Measurements from ENCODE around the gene RADIL. TPM values are rescaled to one million over a fixed set of nuclear protein-coding genes. Genes with fewer than 3 reads are reported as not detected.

RADIL gene
- total RNA-seq, 1 experiment from 2014 or later, result 5.6 TPM

GRCh38 chr7:4800926-4801838, 82.3 kb downstream of the RADIL start:
- Histone ChIP-seq H2AFZ (ENCODE audit: low read length) (no peak overlapping the region), H3K4me3 (ENCODE audit: low read length) (no peak overlapping the region), H4K20me1 (ENCODE audit: low read length) (no peaks in the 10 kb centered on the region), H3K4me2 (ENCODE audit: low read length) (no peak overlapping the region), H3K9me3 (ENCODE audit: low read length) (no peaks in the 10 kb centered on the region), H3F3A (ENCODE audit: low read length, unreplicated experiment) (no peaks in the 10 kb centered on the region), H3K4me1 (ENCODE audit: insufficient read depth, low read length) (no peaks in the 10 kb centered on the region), H3K79me2 (ENCODE audit: low read length) (no peaks in the 10 kb centered on the region), H3K9me2 (replicated peaks; ENCODE audit: low read length) (no peaks in the 10 kb centered on the region), H3K27ac (ENCODE audit: low read length) (no peak overlapping the region), H3K27me3 (ENCODE audit: low read length) (no peaks in the 10 kb centered on the region), H3K36me3 (ENCODE audit: low read depth, low read length) (no peaks in the 10 kb centered on the region), H3K9ac (ENCODE audit: low read length) (no peak overlapping the region)
- no TSS peak for BruUV-seq (replicated peaks)
- intact Hi-C loops (cut with micrococcal nuclease), result no loop called here
- ChIA-PET POLR2A (ENCODE audit: unreplicated experiment) (no interaction called here), CTCF (no interaction called here)
- DNase-seq, result no peak
- ATAC-seq, result no peak
- no peak for TF ChIP-seq EZH2 (IDR thresholded peaks at IDR 0.05; ENCODE audit: low read length, unreplicated experiment)
- TF ChIP-seq CTCF (conservative IDR thresholded peaks at IDR 0.05; ENCODE audit: low read depth, low read length), result no peak

DNA sequence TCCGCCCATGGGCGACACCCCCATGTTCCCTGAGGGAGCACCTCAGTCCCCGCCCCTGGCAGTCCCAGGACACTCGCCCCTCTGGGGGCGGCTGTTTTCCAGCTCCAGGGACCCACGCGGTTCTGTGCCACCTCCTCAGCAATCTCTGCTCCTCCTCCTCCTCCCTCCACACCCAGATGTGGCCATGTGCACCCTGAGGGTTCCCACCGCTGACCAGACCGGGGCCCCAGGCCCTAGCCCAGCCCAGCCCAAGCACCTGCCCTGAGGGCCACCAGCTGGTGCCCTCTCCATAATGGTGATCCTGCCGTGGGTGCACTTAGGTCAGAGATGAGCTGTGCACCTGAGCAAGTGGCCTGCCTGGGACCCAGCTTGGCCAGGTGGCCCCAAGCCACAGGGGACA, 83.0 kb downstream of the RADIL start:
- Histone ChIP-seq H3K4me1 (ENCODE audit: insufficient read depth, low read length) (no peaks in the 10 kb centered on the region), H3K4me3 (ENCODE audit: low read length) (no peak overlapping the region), H3K79me2 (ENCODE audit: low read length) (no peaks in the 10 kb centered on the region), H3K27ac (ENCODE audit: low read length) (no peak overlapping the region), H4K20me1 (ENCODE audit: low read length) (no peaks in the 10 kb centered on the region), H3K4me2 (ENCODE audit: low read length) (no peak overlapping the region), H2AFZ (ENCODE audit: low read length) (no peak overlapping the region), H3K36me3 (ENCODE audit: low read depth, low read length) (no peaks in the 10 kb centered on the region), H3F3A (ENCODE audit: low read length, unreplicated experiment) (no peaks in the 10 kb centered on the region), H3K9ac (ENCODE audit: low read length) (no peak overlapping the region), H3K9me2 (replicated peaks; ENCODE audit: low read length) (no peaks in the 10 kb centered on the region), H3K9me3 (ENCODE audit: low read length) (no peaks in the 10 kb centered on the region), H3K27me3 (ENCODE audit: low read length) (no peaks in the 10 kb centered on the region)
- BruUV-seq (replicated peaks), result no TSS peak
- no peak for DNase-seq
- TF ChIP-seq EZH2phosphoT487 (IDR thresholded peaks at IDR 0.05; ENCODE audit: borderline replicate concordance, low read length), result no peak
- POLR2A ChIA-PET (ENCODE audit: unreplicated experiment), result no interaction called here
- no peak for ATAC-seq
- CTCF ChIA-PET, result no interaction called here
- intact Hi-C loops (cut with micrococcal nuclease), result no loop called here

GRCh38 chr7:4799508-4800268, 83.8 kb downstream of the RADIL start:
- H3K4me2 ChIP-seq (ENCODE audit: low read length), result no peak overlapping the region
- intact Hi-C loops (cut with micrococcal nuclease), result no loop called here
- H2AFZ ChIP-seq (ENCODE audit: low read length), result no peak overlapping the region
- no peak overlapping the region for H3K27ac ChIP-seq (ENCODE audit: low read length)
- CTCF ChIA-PET, result no interaction called here
- H3K9me3 ChIP-seq (ENCODE audit: low read length), result no peaks in the 10 kb centered on the region
- no TSS peak for BruUV-seq (replicated peaks)
- H3K9ac ChIP-seq (ENCODE audit: low read length), result no peak overlapping the region
- no peak for TF ChIP-seq EZH2 (IDR thresholded peaks at IDR 0.05; ENCODE audit: low read length, unreplicated experiment)
- no peak for TF ChIP-seq CTCF (conservative IDR thresholded peaks at IDR 0.05; ENCODE audit: low read depth, low read length)
- no peak for TF ChIP-seq EZH2phosphoT487 (IDR thresholded peaks at IDR 0.05; ENCODE audit: borderline replicate concordance, low read length)
- H3F3A ChIP-seq (ENCODE audit: low read length, unreplicated experiment), result no peaks in the 10 kb centered on the region
- POLR2A ChIA-PET (ENCODE audit: unreplicated experiment), result no interaction called here
- H3K79me2 ChIP-seq (ENCODE audit: low read length), result no peaks in the 10 kb centered on the region
- ATAC-seq, result no peak
- no peak for DNase-seq
- no peaks in the 10 kb centered on the region for H3K27me3 ChIP-seq (ENCODE audit: low read length)
- H4K20me1 ChIP-seq (ENCODE audit: low read length), result no peaks in the 10 kb centered on the region
- H3K4me1 ChIP-seq (ENCODE audit: insufficient read depth, low read length), result no peaks in the 10 kb centered on the region
- no peaks in the 10 kb centered on the region for H3K9me2 ChIP-seq (replicated peaks; ENCODE audit: low read length)
- H3K4me3 ChIP-seq (ENCODE audit: low read length), result no peak overlapping the region
- H3K36me3 ChIP-seq (ENCODE audit: low read depth, low read length), result no peaks in the 10 kb centered on the region

All from PC-3 (cell line).